Measurements from ENCODE around the gene MYOD1. TPM values are rescaled to one million over a fixed set of nuclear protein-coding genes. Genes with fewer than 3 reads are reported as not detected.

The MYOD1 gene
- total and polyA plus RNA-seq, 9 of the 15 experiments (the other 6 are each of a cell fraction or from before 2014, with no cell fraction given), result not detected

- no peaks in the 10 kb centered on the region for H3K9me1 ChIP-seq (ENCODE audit: control insufficient read depth, insufficient read depth, low read length)
- peaks cover 15% of the 10 kb centered on the region for H4K20me1 ChIP-seq (replicated peaks; ENCODE audit: control insufficient read depth, insufficient read depth, low read length)
- peaks cover 0 to 17% of the 10 kb centered on the region in 2 experiments; a peak in 3 of 5 replicates for H3K4me1 ChIP-seq (replicated peaks in 1 of 2; ENCODE audit: control insufficient read depth in 2 of 2, insufficient read depth in 2 of 2, low read length in 2 of 2)
- no peak for FAIRE-seq
- BruUV-seq (replicated peaks), result no TSS peak
- no peaks in the 10 kb centered on the region for H3K9me3 ChIP-seq (replicated peaks; ENCODE audit: control insufficient read depth, insufficient read depth, low read depth, low read length)
- peaks cover 5 to 55% of the 10 kb centered on the region in 2 experiments; a peak in 4 of 5 replicates for H3K27me3 ChIP-seq (ENCODE audit: control insufficient read depth in 2 of 2, insufficient read depth in 2 of 2, low read length in 2 of 2)
- CTCF ChIA-PET (ENCODE audit: low intra/inter-chr PET ratio), result no interaction called here
- no peak overlapping the region for H3K9ac ChIP-seq (ENCODE audit: insufficient read depth in 1 of 2, low read depth in 2 of 2, low read length in 2 of 2)
- no peak for ATAC-seq
- H3K79me2 ChIP-seq (ENCODE audit: control insufficient read depth, insufficient read depth, low read length), result no peaks in the 10 kb centered on the region
- POLR2A ChIA-PET, result interaction anchor here (0.5 to 0.8 kb wide), 3 partner anchors 30 to 693 kb away, joined by 3 read pairs; no protein-coding TSS in a partner anchor
- H3K4me2 ChIP-seq (ENCODE audit: insufficient read depth, low read length), result no peak overlapping the region
- H3K4me3 ChIP-seq, result no peak overlapping the region
- 2% methylated on average over 7 of the region's 10 CpGs for WGBS (ENCODE audit: insufficient coverage, low coverage, missing lambda C conversion rate)
- H2AFZ ChIP-seq (ENCODE audit: low read depth, low read length), result no peak overlapping the region
- in situ Hi-C loops (cut with MboI) (no loop called here), intact Hi-C loops (cut with micrococcal nuclease) (loop anchor here (10.0 kb wide), 1 partner anchor 166 kb away; no protein-coding TSS in a partner anchor)
- no peak for DNase-seq (ENCODE audit: extremely low read depth in 1 of 4, low spot score in 3 of 4)
- H3K27ac ChIP-seq (ENCODE audit: extremely low read depth, low read depth, low read length), result no peak overlapping the region
- H3K36me3 ChIP-seq (ENCODE audit: control insufficient read depth, insufficient read depth, low read length), result no peaks in the 10 kb centered on the region
- TF ChIP-seq FOXP1 (CRISPR knock-in tag; IDR thresholded peaks at IDR 0.05) (no peak), DDX20 (tag; IDR thresholded peaks at IDR 0.05; ENCODE audit: low read depth) (no peak), NFRKB (IDR thresholded peaks at IDR 0.05; ENCODE audit: low read depth) (no peak), TOE1 (IDR thresholded peaks at IDR 0.05; ENCODE audit: borderline replicate concordance) (no peak), TOE1 (CRISPR knock-in tag; IDR thresholded peaks at IDR 0.05; ENCODE audit: borderline replicate concordance, low read depth) (no peak), NFATC3 (IDR thresholded peaks at IDR 0.05) (no peak), ZNF165 (CRISPR knock-in tag; IDR thresholded peaks at IDR 0.05; ENCODE audit: borderline replicate concordance) (no peak), ZNF586 (CRISPR knock-in tag; conservative IDR thresholded peaks at IDR 0.05) (no peak), HDAC6 (IDR thresholded peaks at IDR 0.05; ENCODE audit: low read depth, low read length) (no peak), NEUROD1 (IDR thresholded peaks at IDR 0.05; ENCODE audit: borderline replicate concordance, low read depth, low read length, partially characterized antibody) (no peak), SMAD2 (IDR thresholded peaks at IDR 0.05; ENCODE audit: low read depth, low read length) (no peak), SIN3B (IDR thresholded peaks at IDR 0.05; ENCODE audit: low read depth) (no peak), U2AF2 (optimal IDR thresholded peaks at IDR 0.05; ENCODE audit: low read depth, low read length) (no peak), SIX5 (IDR thresholded peaks at IDR 0.05; ENCODE audit: borderline replicate concordance in 1 of 2, insufficient read depth in 1 of 2, low read depth in 1 of 2, low read length in 2 of 2) (no peak)
- TF ChIP-seq, protein P1, sequence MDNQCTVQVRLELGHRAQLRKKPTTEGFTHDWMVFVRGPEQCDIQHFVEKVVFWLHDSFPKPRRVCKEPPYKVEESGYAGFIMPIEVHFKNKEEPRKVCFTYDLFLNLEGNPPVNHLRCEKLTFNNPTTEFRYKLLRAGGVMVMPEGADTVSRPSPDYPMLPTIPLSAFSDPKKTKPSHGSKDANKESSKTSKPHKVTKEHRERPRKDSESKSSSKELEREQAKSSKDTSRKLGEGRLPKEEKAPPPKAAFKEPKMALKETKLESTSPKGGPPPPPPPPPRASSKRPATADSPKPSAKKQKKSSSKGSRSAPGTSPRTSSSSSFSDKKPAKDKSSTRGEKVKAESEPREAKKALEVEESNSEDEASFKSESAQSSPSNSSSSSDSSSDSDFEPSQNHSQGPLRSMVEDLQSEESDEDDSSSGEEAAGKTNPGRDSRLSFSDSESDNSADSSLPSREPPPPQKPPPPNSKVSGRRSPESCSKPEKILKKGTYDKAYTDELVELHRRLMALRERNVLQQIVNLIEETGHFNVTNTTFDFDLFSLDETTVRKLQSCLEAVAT (IDR thresholded peaks at IDR 0.05), result no peak
- TF ChIP-seq, protein P2, sequence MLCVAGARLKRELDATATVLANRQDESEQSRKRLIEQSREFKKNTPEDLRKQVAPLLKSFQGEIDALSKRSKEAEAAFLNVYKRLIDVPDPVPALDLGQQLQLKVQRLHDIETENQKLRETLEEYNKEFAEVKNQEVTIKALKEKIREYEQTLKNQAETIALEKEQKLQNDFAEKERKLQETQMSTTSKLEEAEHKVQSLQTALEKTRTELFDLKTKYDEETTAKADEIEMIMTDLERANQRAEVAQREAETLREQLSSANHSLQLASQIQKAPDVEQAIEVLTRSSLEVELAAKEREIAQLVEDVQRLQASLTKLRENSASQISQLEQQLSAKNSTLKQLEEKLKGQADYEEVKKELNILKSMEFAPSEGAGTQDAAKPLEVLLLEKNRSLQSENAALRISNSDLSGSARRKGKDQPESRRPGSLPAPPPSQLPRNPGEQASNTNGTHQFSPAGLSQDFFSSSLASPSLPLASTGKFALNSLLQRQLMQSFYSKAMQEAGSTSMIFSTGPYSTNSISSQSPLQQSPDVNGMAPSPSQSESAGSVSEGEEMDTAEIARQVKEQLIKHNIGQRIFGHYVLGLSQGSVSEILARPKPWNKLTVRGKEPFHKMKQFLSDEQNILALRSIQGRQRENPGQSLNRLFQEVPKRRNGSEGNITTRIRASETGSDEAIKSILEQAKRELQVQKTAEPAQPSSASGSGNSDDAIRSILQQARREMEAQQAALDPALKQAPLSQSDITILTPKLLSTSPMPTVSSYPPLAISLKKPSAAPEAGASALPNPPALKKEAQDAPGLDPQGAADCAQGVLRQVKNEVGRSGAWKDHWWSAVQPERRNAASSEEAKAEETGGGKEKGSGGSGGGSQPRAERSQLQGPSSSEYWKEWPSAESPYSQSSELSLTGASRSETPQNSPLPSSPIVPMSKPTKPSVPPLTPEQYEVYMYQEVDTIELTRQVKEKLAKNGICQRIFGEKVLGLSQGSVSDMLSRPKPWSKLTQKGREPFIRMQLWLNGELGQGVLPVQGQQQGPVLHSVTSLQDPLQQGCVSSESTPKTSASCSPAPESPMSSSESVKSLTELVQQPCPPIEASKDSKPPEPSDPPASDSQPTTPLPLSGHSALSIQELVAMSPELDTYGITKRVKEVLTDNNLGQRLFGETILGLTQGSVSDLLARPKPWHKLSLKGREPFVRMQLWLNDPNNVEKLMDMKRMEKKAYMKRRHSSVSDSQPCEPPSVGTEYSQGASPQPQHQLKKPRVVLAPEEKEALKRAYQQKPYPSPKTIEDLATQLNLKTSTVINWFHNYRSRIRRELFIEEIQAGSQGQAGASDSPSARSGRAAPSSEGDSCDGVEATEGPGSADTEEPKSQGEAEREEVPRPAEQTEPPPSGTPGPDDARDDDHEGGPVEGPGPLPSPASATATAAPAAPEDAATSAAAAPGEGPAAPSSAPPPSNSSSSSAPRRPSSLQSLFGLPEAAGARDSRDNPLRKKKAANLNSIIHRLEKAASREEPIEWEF (CRISPR knock-in tag; IDR thresholded peaks at IDR 0.05), result no peak
Observed at GRCh38 chr11:17738151-17738973, 19.0 kb downstream of the MYOD1 start.
